B cell (primary cell): ENCODE results near the gene ELMO1. TPM values are rescaled to one million over a fixed set of nuclear protein-coding genes. Genes with fewer than 3 reads are reported as not detected.

Experiments
- ATAC-seq: fragments of 200-7000 bp; cut with Tn5 transposase; one replicate; pipeline ENCODE4 v1.10.0; 2021; ENCODE audit warnings: low read depth, mild to moderate bottlenecking, moderate number of reproducible peaks, moderate library complexity
- CTCF ChIA-PET: fragments of 350-600 bp; sonication (Branson Sonifier 250); formaldehyde crosslinking; loops from one replicate; lab custom pipeline; 2021; ENCODE audit warnings: antibody characterized with exemption, inconsistent platforms; lab: Charles Lee
- POLR2A ChIA-PET: fragments of 350-600 bp; sonication (Branson Sonifier 250); formaldehyde crosslinking; loops from one replicate; lab custom pipeline; 2021; ENCODE audit warnings: antibody characterized with exemption; lab: Charles Lee
- DNase-seq: peaks from one replicate; pipeline ENCODE4 v3.0.0; 2013
- H2AFZ ChIP-seq: 2 replicates; pipeline ENCODE4 v1.6.1; 2012; ENCODE audit warnings: mild to moderate bottlenecking, low read depth, low read length; ENCODE audit not compliant: insufficient read depth, poor library complexity, severe bottlenecking
- H3K27ac ChIP-seq, 2 donors: 1 replicate in 1 of 2; 2 replicates in 1 of 2; pipeline ENCODE4 v1.5.1; 2012 to 2013; ENCODE audit warnings: low read length in 2 of 2, mild to moderate bottlenecking in 2 of 2, moderate library complexity in 1 of 2
- H3K27me3 ChIP-seq, 4 experiments: fragments of 200-600 bp in 1 of 4; sonication (generic) in 1 of 4; replicated peaks in 1 of 4; 1 replicate in 2 of 4; 2 replicates in 2 of 4; pipeline versions ENCODE4 v1.6.1 to v1.7.0; 2013 to 2016; ENCODE audit warnings: low read length in 3 of 4, mild to moderate bottlenecking in 2 of 4, mixed read lengths in 1 of 4, moderate library complexity in 1 of 4; ENCODE audit not compliant: insufficient read depth in 4 of 4, control insufficient read depth in 3 of 4; ENCODE audit errors: control extremely low read depth in 1 of 4
- H3K36me3 ChIP-seq, 2 experiments: replicated peaks in 1 of 2; 1 replicate in 1 of 2; 2 replicates in 1 of 2; pipeline versions ENCODE4 v1.6.1 to v1.7.1; 2013; ENCODE audit warnings: low read length in 1 of 2; ENCODE audit not compliant: insufficient read depth in 2 of 2, control insufficient read depth in 1 of 2; ENCODE audit errors: control extremely low read depth in 1 of 2, extremely low read depth in 1 of 2
- H3K4me1 ChIP-seq, 2 donors: fragments of 200-600 bp in 1 of 2; sonication (generic) in 1 of 2; 1 replicate in 1 of 2; 2 replicates in 1 of 2; pipeline versions ENCODE4 v1.5.1 to v1.6.1; 2013 to 2017; ENCODE audit warnings: low read length in 2 of 2; ENCODE audit not compliant: control insufficient read depth in 2 of 2, insufficient read depth in 2 of 2
- H3K4me2 ChIP-seq: replicated peaks from 2 replicates; pipeline ENCODE3; 2012; ENCODE audit warnings: mild to moderate bottlenecking, low read depth, low read length; ENCODE audit not compliant: poor library complexity, severe bottlenecking
- H3K4me3 ChIP-seq, 5 experiments: fragments of 200-600 bp in 1 of 5; sonication (generic) in 1 of 5; 1 replicate in 3 of 5; 2 replicates in 2 of 5; pipeline versions ENCODE4 v1.5.1 to v1.7.0; 2011 to 2016; ENCODE audit warnings: low read length in 4 of 5, mild to moderate bottlenecking in 4 of 5, low read depth in 2 of 5, control low read depth in 1 of 5, moderate library complexity in 1 of 5; ENCODE audit not compliant: insufficient read depth in 1 of 5; ENCODE audit errors: control extremely low read depth in 1 of 5, extremely low read depth in 1 of 5
- H3K79me2 ChIP-seq: fragments of 200-600 bp; sonication (generic); one replicate; pipeline ENCODE4 v1.6.0; 2016; ENCODE audit warnings: low read length; ENCODE audit not compliant: control insufficient read depth, insufficient read depth
- H3K9ac ChIP-seq: fragments of 200-600 bp; sonication (generic); 2 replicates; pipeline ENCODE4 v1.6.1; 2017; ENCODE audit warnings: mild to moderate bottlenecking, low read length, moderate library complexity
- H3K9me3 ChIP-seq, 3 donors: one replicate each; pipeline versions ENCODE4 v1.6.1 to v1.7.1; 2013; ENCODE audit warnings: low read length in 2 of 3; ENCODE audit not compliant: control insufficient read depth in 2 of 3, insufficient read depth in 1 of 3; ENCODE audit errors: control extremely low read depth in 1 of 3
- H4K20me1 ChIP-seq: 2 replicates; pipeline ENCODE4 v1.6.0; 2012; ENCODE audit warnings: mild to moderate bottlenecking, low read length; ENCODE audit not compliant: insufficient read depth, control insufficient read depth, poor library complexity, severe bottlenecking
- H3K27ac Mint-ChIP-seq: one replicate; pipeline ENCODE4 v1.8.0; 2021; ENCODE audit warnings: mixed read lengths
- H3K27me3 Mint-ChIP-seq: one replicate; pipeline ENCODE4 v1.8.0; 2021; ENCODE audit warnings: mixed read lengths
- H3K4me1 Mint-ChIP-seq: one replicate; pipeline ENCODE4 v1.8.0; 2021; ENCODE audit warnings: mixed read lengths
- H3K4me3 Mint-ChIP-seq: one replicate; pipeline ENCODE4 v1.8.0; 2021; ENCODE audit warnings: mixed read lengths
- H3K9me3 Mint-ChIP-seq: one replicate; pipeline ENCODE4 v1.8.0; 2022; ENCODE audit warnings: mixed read lengths; ENCODE audit not compliant: insufficient read depth
- CTCF ChIP-seq: fragments of 200-600 bp; IDR thresholded peaks from one replicate; pipeline ENCODE4 v1.8.0; 2022; ENCODE audit warnings: antibody characterized with exemption, mild to moderate bottlenecking
- EZH2 ChIP-seq: IDR thresholded peaks from 2 replicates; pipeline ENCODE4 v1.6.1; 2012; ENCODE audit warnings: borderline replicate concordance, low read depth, mild to moderate bottlenecking, moderate library complexity, low read length; ENCODE audit not compliant: insufficient read depth, poor library complexity, severe bottlenecking
- WGBS: methylation state at CpG from one replicate; pipeline ENCODE4 v1.1.5; 2013; ENCODE audit warnings: missing lambda C conversion rate; ENCODE audit not compliant: insufficient coverage; 5-methylcytosine and 5-hydroxymethylcytosine counted together
- intact Hi-C: fragments of 100-400 bp; cut with micrococcal nuclease; formaldehyde crosslinking; loops from one replicate; pipeline ENCODE4 v1.10.0; 2022
- polyA plus RNA-seq: library from polyadenylated mRNA; depleted of rRNA; stranded (reverse); fragments of >200 nt; gene quantifications from 2 replicates; pipeline ENCODE4 v1.2.3, GENCODE V29; 2012
- total RNA-seq, 2 donors: library from RNA; stranded (reverse); fragments of 120-200 nt in 1 of 2; gene quantifications; 1 replicate in 1 of 2; 2 replicates in 1 of 2; pipeline versions ENCODE4 v1.2.3 to v1.2.4, GENCODE V29; 2013 to 2022

Gene ELMO1
- total and polyA plus RNA-seq, 2 donors (not counting 1 experiment from before 2014, with no cell fraction given), result 44.7 to 177 TPM

GRCh38 chr7:37408291-37409228 lies 40.1 kb downstream of the ELMO1 start:
- ATAC-seq (peak; percentile 60), DNase-seq (peak; percentile 43)
- CTCF ChIA-PET, result interaction anchor here (0.6 to 2.4 kb wide), 4 partner anchors 14 to 40 kb away, joined by 3 to 10 read pairs (median 3); partner anchors contain the start of gene ELMO1
- intact Hi-C loops, result loop anchor here (2.0 to 5.0 kb wide), 2 partner anchors 40 to 56 kb away; partner anchors contain the start of gene ELMO1
- Histone ChIP-seq H3K9ac (peak overlapping the region; percentile 56), H3K79me2 (peaks cover 74% of the 10 kb centered on the region), H2AFZ (peak overlapping the region; percentile 40), H4K20me1 (peaks cover 16% of the 10 kb centered on the region), H3K36me3 (peaks cover 0 to 3% of the 10 kb centered on the region in 2 experiments), H3K9me3 (peaks cover 0 to 3% (median 0%) of the 10 kb centered on the region in 3 donors), H3K4me2 (peak overlapping the region; percentile 71), H3K4me1 (peaks cover 38 to 39% of the 10 kb centered on the region in 2 donors), H3K4me3 (peak overlapping the region in 4 of 5 experiments; percentile 29 to 65 (median 44)), H3K27me3 (no peaks in the 10 kb centered on the region), H3K27ac (peak overlapping the region; percentile 19 to 64)
- Mint-ChIP-seq H3K4me1 (peaks cover 66% of the 10 kb centered on the region), H3K4me3 (peak overlapping the region; percentile 83), H3K27me3 (no peaks in the 10 kb centered on the region), H3K9me3 (no peaks in the 10 kb centered on the region), H3K27ac (peak overlapping the region; percentile 72)
- WGBS, result 8% methylated on average over 2 of the region's 13 CpGs
- POLR2A ChIA-PET, result no interaction called here
- no peak for TF ChIP-seq CTCF
- TF ChIP-seq EZH2, result no peak
